ENCODE data around the gene CES5A.
"Not testable (repeated sequence)": the region's sequence is repeated elsewhere in the genome, so short reads cannot be mapped to it uniquely, and the experiment has no call there.

The CES5A gene

GRCh38 chr16:55853114-55853513, 22.1 kb downstream of the CES5A start:
- no peak overlapping the region for H3K27ac ChIP-seq (ENCODE audit: insufficient read depth, low read depth, low read length, poor library complexity, severe bottlenecking)
- no peaks in the 10 kb centered on the region for H3K9me3 ChIP-seq (ENCODE audit: control insufficient read depth, low read length)
- WGBS, 2 experiments: 86 to 94% methylated on average over 3 of the region's 3 CpGs
- no peaks in the 10 kb centered on the region for H3K36me3 ChIP-seq (ENCODE audit: control insufficient read depth, insufficient read depth, low read length)
- H3K27me3 ChIP-seq (ENCODE audit: control insufficient read depth, insufficient read depth, low read length, poor library complexity, severe bottlenecking): no peaks in the 10 kb centered on the region
- H3K4me1 ChIP-seq (ENCODE audit: control insufficient read depth, insufficient read depth, low read length): no peaks in the 10 kb centered on the region
- no peak overlapping the region for H3K4me3 ChIP-seq (ENCODE audit: insufficient read depth, low read depth, low read length)

- 89 to 91% methylated on average over 13 of the region's 13 CpGs for WGBS, 2 experiments
- Histone ChIP-seq H3K4me3 (ENCODE audit: insufficient read depth, low read depth, low read length) (no peak overlapping the region), H3K9me3 (ENCODE audit: control insufficient read depth, low read length) (no peaks in the 10 kb centered on the region), H3K4me1 (ENCODE audit: control insufficient read depth, insufficient read depth, low read length) (no peaks in the 10 kb centered on the region), H3K36me3 (ENCODE audit: control insufficient read depth, insufficient read depth, low read length) (no peaks in the 10 kb centered on the region), H3K27me3 (ENCODE audit: control insufficient read depth, insufficient read depth, low read length, poor library complexity, severe bottlenecking) (no peaks in the 10 kb centered on the region), H3K27ac (ENCODE audit: insufficient read depth, low read depth, low read length, poor library complexity, severe bottlenecking) (no peak overlapping the region)
Observed at GRCh38 chr16:55849536-55849935, 25.6 kb downstream of the CES5A start.

- Histone ChIP-seq H3K36me3 (ENCODE audit: control insufficient read depth, insufficient read depth, low read length) (no peaks in the 10 kb centered on the region), H3K4me3 (ENCODE audit: insufficient read depth, low read depth, low read length) (no peak overlapping the region), H3K27me3 (ENCODE audit: control insufficient read depth, insufficient read depth, low read length, poor library complexity, severe bottlenecking) (no peaks in the 10 kb centered on the region), H3K9me3 (ENCODE audit: control insufficient read depth, low read length) (no peaks in the 10 kb centered on the region), H3K27ac (ENCODE audit: insufficient read depth, low read depth, low read length, poor library complexity, severe bottlenecking) (no peak overlapping the region), H3K4me1 (ENCODE audit: control insufficient read depth, insufficient read depth, low read length) (no peaks in the 10 kb centered on the region)
- 78 to 79% methylated on average over 11 of the region's 11 CpGs for WGBS, 2 experiments
Observed at GRCh38 chr16:55846598-55847346, 28.4 kb downstream of the CES5A start.

DNA sequence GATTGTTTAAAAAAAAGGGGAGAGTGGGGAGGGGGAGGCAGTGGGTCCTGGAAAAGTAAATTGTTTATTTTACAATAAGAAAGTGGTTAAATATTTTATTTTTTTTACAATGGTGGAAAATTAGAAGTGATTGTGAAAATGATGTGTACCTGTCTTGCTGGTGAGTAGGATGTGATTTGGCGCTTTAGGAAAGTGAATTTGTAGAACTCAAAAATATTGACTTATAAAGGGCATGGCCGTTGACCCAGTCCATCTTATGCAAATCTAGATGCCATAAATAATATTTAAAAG, 32.1 kb downstream of the CES5A start:
- Histone ChIP-seq H3K9me3 (ENCODE audit: control insufficient read depth, low read length) (no peaks in the 10 kb centered on the region), H3K4me1 (ENCODE audit: control insufficient read depth, insufficient read depth, low read length) (no peaks in the 10 kb centered on the region), H3K4me3 (ENCODE audit: insufficient read depth, low read depth, low read length) (no peak overlapping the region), H3K27me3 (ENCODE audit: control insufficient read depth, insufficient read depth, low read length, poor library complexity, severe bottlenecking) (no peaks in the 10 kb centered on the region), H3K27ac (ENCODE audit: insufficient read depth, low read depth, low read length, poor library complexity, severe bottlenecking) (no peak overlapping the region), H3K36me3 (ENCODE audit: control insufficient read depth, insufficient read depth, low read length) (no peaks in the 10 kb centered on the region)
- 47 to 100% methylated on average over 1 to 2 of the region's 2 CpGs for WGBS, 2 experiments

DNA sequence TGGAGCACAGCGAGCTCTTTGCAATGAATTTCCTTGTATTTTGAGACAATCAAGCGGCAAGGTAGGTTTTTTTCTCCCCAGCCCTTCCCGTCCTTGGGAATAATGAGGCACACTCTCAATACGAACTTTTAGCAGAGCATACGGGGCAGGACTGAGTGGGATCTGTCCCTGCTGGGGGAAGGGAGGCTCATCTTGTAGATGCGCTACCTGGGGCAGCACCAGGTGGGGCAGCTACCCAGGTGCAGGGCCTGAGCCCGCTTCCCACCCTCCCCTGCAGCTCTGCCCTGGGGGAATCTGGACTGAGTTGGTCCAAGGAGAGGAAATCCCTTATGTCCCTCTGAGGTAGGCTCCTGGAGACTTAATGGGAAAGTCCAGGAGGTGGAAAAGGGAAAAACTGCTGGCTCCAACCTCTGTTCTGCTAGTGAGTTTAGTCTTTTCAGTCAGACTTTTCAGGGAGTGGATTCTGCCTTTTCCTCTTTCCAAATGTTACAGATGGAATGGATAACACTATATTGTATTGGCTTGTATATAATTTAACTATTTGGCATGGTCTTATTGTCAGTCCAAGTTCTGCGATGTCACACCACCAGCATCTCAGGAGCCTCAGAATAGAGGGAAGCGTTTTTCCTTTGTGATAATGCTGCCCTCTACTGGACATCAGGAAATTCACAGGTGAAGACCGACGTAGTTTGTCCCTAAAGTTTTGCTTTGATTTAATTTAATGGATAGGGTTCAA, 32.6 kb downstream of the CES5A start:
- WGBS, 2 experiments: 54 to 60% methylated on average over 11 of the region's 11 CpGs
- no peak overlapping the region for H3K4me3 ChIP-seq (ENCODE audit: insufficient read depth, low read depth, low read length)
- no peaks in the 10 kb centered on the region for H3K36me3 ChIP-seq (ENCODE audit: control insufficient read depth, insufficient read depth, low read length)
- no peaks in the 10 kb centered on the region for H3K27me3 ChIP-seq (ENCODE audit: control insufficient read depth, insufficient read depth, low read length, poor library complexity, severe bottlenecking)
- H3K27ac ChIP-seq (ENCODE audit: insufficient read depth, low read depth, low read length, poor library complexity, severe bottlenecking): no peak overlapping the region
- no peaks in the 10 kb centered on the region for H3K9me3 ChIP-seq (ENCODE audit: control insufficient read depth, low read length)
- H3K4me1 ChIP-seq (ENCODE audit: control insufficient read depth, insufficient read depth, low read length): no peaks in the 10 kb centered on the region

DNA sequence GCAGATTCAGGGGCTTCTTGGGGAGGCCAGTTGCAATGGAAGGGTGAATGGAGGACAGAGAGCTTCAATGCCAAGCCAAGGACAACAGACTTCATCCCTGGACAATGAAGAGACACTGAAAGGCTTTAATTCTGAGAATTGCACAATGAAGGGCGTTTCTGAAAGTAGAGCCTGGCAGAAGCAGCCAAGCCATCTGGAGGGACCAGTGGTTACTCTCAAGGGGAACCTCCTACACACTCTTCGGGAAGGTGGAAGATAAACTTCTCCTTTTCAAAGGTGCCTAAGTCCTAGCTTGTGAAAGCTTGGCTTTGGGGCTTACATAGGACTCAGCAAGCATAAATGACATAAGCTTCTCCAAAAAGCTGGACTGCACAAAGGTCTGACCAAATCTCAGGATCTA, 36.1 kb downstream of the CES5A start:
- no peaks in the 10 kb centered on the region for H3K9me3 ChIP-seq (ENCODE audit: control insufficient read depth, low read length)
- H3K27ac ChIP-seq (ENCODE audit: insufficient read depth, low read depth, low read length, poor library complexity, severe bottlenecking): no peak overlapping the region
- H3K36me3 ChIP-seq (ENCODE audit: control insufficient read depth, insufficient read depth, low read length): no peaks in the 10 kb centered on the region
- no peaks in the 10 kb centered on the region for H3K4me1 ChIP-seq (ENCODE audit: control insufficient read depth, insufficient read depth, low read length)
- H3K27me3 ChIP-seq (ENCODE audit: control insufficient read depth, insufficient read depth, low read length, poor library complexity, severe bottlenecking): no peaks in the 10 kb centered on the region
- H3K4me3 ChIP-seq (ENCODE audit: insufficient read depth, low read depth, low read length): no peak overlapping the region
- 84 to 92% methylated on average over 2 of the region's 2 CpGs for WGBS, 2 experiments

GRCh38 chr16:55836158-55836611, 39.0 kb downstream of the CES5A start:
- no peaks in the 10 kb centered on the region for H3K4me1 ChIP-seq (ENCODE audit: control insufficient read depth, insufficient read depth, low read length)
- H3K9me3 ChIP-seq (ENCODE audit: control insufficient read depth, low read length): no peaks in the 10 kb centered on the region
- no peaks in the 10 kb centered on the region for H3K36me3 ChIP-seq (ENCODE audit: control insufficient read depth, insufficient read depth, low read length)
- H3K27ac ChIP-seq (ENCODE audit: insufficient read depth, low read depth, low read length, poor library complexity, severe bottlenecking): no peak overlapping the region
- H3K27me3 ChIP-seq (ENCODE audit: control insufficient read depth, insufficient read depth, low read length, poor library complexity, severe bottlenecking): no peaks in the 10 kb centered on the region
- 88 to 97% methylated on average over 1 to 4 of the region's 4 CpGs for WGBS, 2 experiments
- H3K4me3 ChIP-seq (ENCODE audit: insufficient read depth, low read depth, low read length): no peak overlapping the region

DNA sequence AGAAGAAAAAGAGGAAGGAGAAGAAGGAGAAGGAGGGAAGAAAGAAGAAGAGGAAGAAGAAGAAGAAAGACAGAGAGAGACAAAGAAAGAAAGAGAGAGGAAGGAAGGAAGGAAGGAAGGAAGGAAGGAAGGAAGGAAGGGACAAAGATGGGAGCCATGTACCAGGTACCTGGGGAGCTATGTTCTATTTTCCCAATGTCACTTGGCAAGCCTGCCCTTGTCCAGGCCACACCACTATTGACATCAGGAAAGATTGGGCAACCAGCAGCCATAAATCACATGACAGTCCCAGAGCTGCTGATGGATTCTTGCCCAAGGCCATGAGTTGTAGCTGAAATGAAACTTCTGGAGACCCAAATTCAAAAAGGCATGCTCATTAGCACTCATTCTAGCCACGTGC, 39.6 kb downstream of the CES5A start:
- H3K4me3 ChIP-seq (ENCODE audit: insufficient read depth, low read depth, low read length): no peak overlapping the region
- H3K9me3 ChIP-seq (ENCODE audit: control insufficient read depth, low read length): no peaks in the 10 kb centered on the region
- no peak overlapping the region for H3K27ac ChIP-seq (ENCODE audit: insufficient read depth, low read depth, low read length, poor library complexity, severe bottlenecking)
- no peaks in the 10 kb centered on the region for H3K27me3 ChIP-seq (ENCODE audit: control insufficient read depth, insufficient read depth, low read length, poor library complexity, severe bottlenecking)
- no peaks in the 10 kb centered on the region for H3K36me3 ChIP-seq (ENCODE audit: control insufficient read depth, insufficient read depth, low read length)
- H3K4me1 ChIP-seq (ENCODE audit: control insufficient read depth, insufficient read depth, low read length): no peaks in the 10 kb centered on the region
- 88 to 93% methylated on average over 1 of the region's 1 CpG for WGBS, 2 experiments

- WGBS, 2 experiments: 93 to 97% methylated on average over 3 of the region's 3 CpGs
- H3K4me3 ChIP-seq (ENCODE audit: insufficient read depth, low read depth, low read length); H3K36me3 ChIP-seq (ENCODE audit: control insufficient read depth, insufficient read depth, low read length): not testable (repeated sequence)
Observed at GRCh38 chr16:55835173-55835572, 40.0 kb downstream of the CES5A start.

GRCh38 chr16:55834049-55834448, 41.1 kb downstream of the CES5A start:
- Histone ChIP-seq H3K9me3 (ENCODE audit: control insufficient read depth, low read length) (no peaks in the 10 kb centered on the region), H3K36me3 (ENCODE audit: control insufficient read depth, insufficient read depth, low read length) (no peaks in the 10 kb centered on the region), H3K27me3 (ENCODE audit: control insufficient read depth, insufficient read depth, low read length, poor library complexity, severe bottlenecking) (no peaks in the 10 kb centered on the region), H3K4me3 (ENCODE audit: insufficient read depth, low read depth, low read length) (no peak overlapping the region), H3K4me1 (ENCODE audit: control insufficient read depth, insufficient read depth, low read length) (no peaks in the 10 kb centered on the region), H3K27ac (ENCODE audit: insufficient read depth, low read depth, low read length, poor library complexity, severe bottlenecking) (no peak overlapping the region)
- WGBS, 2 experiments: 76 to 83% methylated on average over 7 of the region's 7 CpGs

More at GRCh38 chr16:55835173-55835572, 40.0 kb downstream of the CES5A start:
- not testable (repeated sequence) for H3K9me3 ChIP-seq (ENCODE audit: control insufficient read depth, low read length); H3K27ac ChIP-seq (ENCODE audit: insufficient read depth, low read depth, low read length, poor library complexity, severe bottlenecking); H3K4me1 ChIP-seq (ENCODE audit: control insufficient read depth, insufficient read depth, low read length); H3K27me3 ChIP-seq (ENCODE audit: control insufficient read depth, insufficient read depth, low read length, poor library complexity, severe bottlenecking)

Measured in ectodermal cell (in vitro differentiated cells).